ENCODE results near the gene B3GNT2.

Gene B3GNT2

GRCh38 chr2:62203459-62203858, 7.5 kb downstream of the B3GNT2 start:
- DNase-seq = no peak
- Histone ChIP-seq H3K18ac (ENCODE audit: low read length) (no peak overlapping the region), H2BK12ac (ENCODE audit: low read length) (no peak overlapping the region), H3K23ac (ENCODE audit: low read length) (no peak overlapping the region), H3K79me1 (ENCODE audit: low read length) (no peaks in the 10 kb centered on the region), H3K9ac (ENCODE audit: low read length) (no peak overlapping the region), H2AK5ac (ENCODE audit: low read length) (no peak overlapping the region), H4K8ac (ENCODE audit: low read depth, low read length) (no peak overlapping the region), H3K79me2 (ENCODE audit: control insufficient read depth, insufficient read depth, low read length, poor library complexity) (peaks cover 35% of the 10 kb centered on the region), H3K4me3 (ENCODE audit: low read depth, low read length) (no peak overlapping the region), H3K4me1 (ENCODE audit: control insufficient read depth in 1 of 2, insufficient read depth in 2 of 2, low read length in 2 of 2) (peaks cover 6 to 7% of the 10 kb centered on the region in 2 experiments), H4K12ac (ENCODE audit: low read depth, low read length) (no peak overlapping the region), H3K9me3 (ENCODE audit: insufficient read depth, low read depth, low read length) (no peaks in the 10 kb centered on the region), H3K36me3 (ENCODE audit: control insufficient read depth in 1 of 2, insufficient read depth in 2 of 2, low read length in 2 of 2) (no peaks in the 10 kb centered on the region), H3K27me3 (ENCODE audit: insufficient read depth, low read length) (no peaks in the 10 kb centered on the region), H3K14ac (ENCODE audit: low read length) (no peak overlapping the region), H3K4me2 (ENCODE audit: low read length) (no peak overlapping the region), H2AFZ (ENCODE audit: insufficient read depth, low read length, poor library complexity) (no peak overlapping the region), H3K4ac (ENCODE audit: low read depth, low read length) (peak overlapping the region; percentile 87), H2BK120ac (ENCODE audit: insufficient read depth, low read length, poor library complexity) (no peak overlapping the region), H3K27ac (ENCODE audit: low read depth, low read length) (no peak overlapping the region), H4K91ac (ENCODE audit: low read depth, low read length) (no peak overlapping the region), H2BK5ac (ENCODE audit: low read depth, low read length, poor library complexity) (no peak overlapping the region)
- no CpG with 5 or more reads among the region's 1 CpG for WGBS (ENCODE audit: extremely low coverage, insufficient coverage, insufficient read length)

GRCh38 chr2:62204998-62205496, 9.1 kb downstream of the B3GNT2 start:
- no peak overlapping the region for H3K9ac ChIP-seq (ENCODE audit: low read length)
- DNase-seq = no peak
- H3K4ac ChIP-seq (ENCODE audit: low read depth, low read length) = peak overlapping the region; percentile 71
- H2AFZ ChIP-seq (ENCODE audit: insufficient read depth, low read length, poor library complexity) = no peak overlapping the region
- H4K91ac ChIP-seq (ENCODE audit: low read depth, low read length) = no peak overlapping the region
- no peak overlapping the region for H2BK5ac ChIP-seq (ENCODE audit: low read depth, low read length, poor library complexity)
- H3K14ac ChIP-seq (ENCODE audit: low read length) = no peak overlapping the region
- H3K27ac ChIP-seq (ENCODE audit: low read depth, low read length) = no peak overlapping the region
- H3K79me2 ChIP-seq (ENCODE audit: control insufficient read depth, insufficient read depth, low read length, poor library complexity) = peaks cover 44% of the 10 kb centered on the region
- H3K79me1 ChIP-seq (ENCODE audit: low read length) = no peaks in the 10 kb centered on the region
- H3K4me3 ChIP-seq (ENCODE audit: low read depth, low read length) = no peak overlapping the region
- H3K4me2 ChIP-seq (ENCODE audit: low read length) = no peak overlapping the region
- no peak overlapping the region for H3K18ac ChIP-seq (ENCODE audit: low read length)
- no peak overlapping the region for H3K23ac ChIP-seq (ENCODE audit: low read length)
- H3K9me3 ChIP-seq (ENCODE audit: insufficient read depth, low read depth, low read length) = no peaks in the 10 kb centered on the region
- no peaks in the 10 kb centered on the region for H3K36me3 ChIP-seq (ENCODE audit: control insufficient read depth in 1 of 2, insufficient read depth in 2 of 2, low read length in 2 of 2)
- no peaks in the 10 kb centered on the region for H3K27me3 ChIP-seq (ENCODE audit: insufficient read depth, low read length)
- H2BK12ac ChIP-seq (ENCODE audit: low read length) = no peak overlapping the region
- no peak overlapping the region for H4K12ac ChIP-seq (ENCODE audit: low read depth, low read length)
- H4K8ac ChIP-seq (ENCODE audit: low read depth, low read length) = no peak overlapping the region
- H2BK120ac ChIP-seq (ENCODE audit: insufficient read depth, low read length, poor library complexity) = no peak overlapping the region
- no CpG with 5 or more reads among the region's 14 CpGs for WGBS (ENCODE audit: extremely low coverage, insufficient coverage, insufficient read length)
- no peak overlapping the region for H2AK5ac ChIP-seq (ENCODE audit: low read length)
- H3K4me1 ChIP-seq (ENCODE audit: control insufficient read depth in 1 of 2, insufficient read depth in 2 of 2, low read length in 2 of 2) = peaks cover 6 to 7% of the 10 kb centered on the region in 2 experiments

- no peaks in the 10 kb centered on the region for H3K36me3 ChIP-seq (ENCODE audit: control insufficient read depth in 1 of 2, insufficient read depth in 2 of 2, low read length in 2 of 2)
- no peak overlapping the region for H2BK12ac ChIP-seq (ENCODE audit: low read length)
- H3K9me3 ChIP-seq (ENCODE audit: insufficient read depth, low read depth, low read length) = no peaks in the 10 kb centered on the region
- no peak overlapping the region for H3K4me2 ChIP-seq (ENCODE audit: low read length)
- H3K4ac ChIP-seq (ENCODE audit: low read depth, low read length) = peak overlapping the region; percentile 25
- H2AFZ ChIP-seq (ENCODE audit: insufficient read depth, low read length, poor library complexity) = no peak overlapping the region
- H4K91ac ChIP-seq (ENCODE audit: low read depth, low read length) = no peak overlapping the region
- H3K9ac ChIP-seq (ENCODE audit: low read length) = no peak overlapping the region
- no peaks in the 10 kb centered on the region for H3K79me1 ChIP-seq (ENCODE audit: low read length)
- H2AK5ac ChIP-seq (ENCODE audit: low read length) = no peak overlapping the region
- no peak overlapping the region for H2BK120ac ChIP-seq (ENCODE audit: insufficient read depth, low read length, poor library complexity)
- no peak overlapping the region for H3K27ac ChIP-seq (ENCODE audit: low read depth, low read length)
- no peak overlapping the region for H3K18ac ChIP-seq (ENCODE audit: low read length)
- no peak overlapping the region for H2BK5ac ChIP-seq (ENCODE audit: low read depth, low read length, poor library complexity)
- H3K14ac ChIP-seq (ENCODE audit: low read length) = no peak overlapping the region
- no CpG with 5 or more reads among the region's 6 CpGs for whole genome bisulfite sequencing (ENCODE audit: extremely low coverage, insufficient coverage, insufficient read length)
- H3K4me1 ChIP-seq (ENCODE audit: control insufficient read depth in 1 of 2, insufficient read depth in 2 of 2, low read length in 2 of 2) = peaks cover 6 to 7% of the 10 kb centered on the region in 2 experiments
- no peak overlapping the region for H3K4me3 ChIP-seq (ENCODE audit: low read depth, low read length)
- H4K8ac ChIP-seq (ENCODE audit: low read depth, low read length) = no peak overlapping the region
- peaks cover 44% of the 10 kb centered on the region for H3K79me2 ChIP-seq (ENCODE audit: control insufficient read depth, insufficient read depth, low read length, poor library complexity)
- no peaks in the 10 kb centered on the region for H3K27me3 ChIP-seq (ENCODE audit: insufficient read depth, low read length)
- no peak for DNase-seq
- H4K12ac ChIP-seq (ENCODE audit: low read depth, low read length) = no peak overlapping the region
- H3K23ac ChIP-seq (ENCODE audit: low read length) = no peak overlapping the region
These were observed 9.6 kb downstream of the B3GNT2 start for GRCh38 chr2:62205554-62205953.

- Histone ChIP-seq H4K8ac (ENCODE audit: low read depth, low read length) (no peak overlapping the region), H3K14ac (ENCODE audit: low read length) (no peak overlapping the region), H3K4me1 (ENCODE audit: control insufficient read depth in 1 of 2, insufficient read depth in 2 of 2, low read length in 2 of 2) (peaks cover 6 to 7% of the 10 kb centered on the region in 2 experiments), H3K9me3 (ENCODE audit: insufficient read depth, low read depth, low read length) (no peaks in the 10 kb centered on the region), H4K91ac (ENCODE audit: low read depth, low read length) (no peak overlapping the region), H3K23ac (ENCODE audit: low read length) (no peak overlapping the region), H3K36me3 (ENCODE audit: control insufficient read depth in 1 of 2, insufficient read depth in 2 of 2, low read length in 2 of 2) (no peaks in the 10 kb centered on the region), H3K79me2 (ENCODE audit: control insufficient read depth, insufficient read depth, low read length, poor library complexity) (peaks cover 44% of the 10 kb centered on the region), H3K27ac (ENCODE audit: low read depth, low read length) (no peak overlapping the region), H3K4ac (ENCODE audit: low read depth, low read length) (peak overlapping the region; percentile 25), H3K79me1 (ENCODE audit: low read length) (no peaks in the 10 kb centered on the region), H3K9ac (ENCODE audit: low read length) (no peak overlapping the region), H2BK120ac (ENCODE audit: insufficient read depth, low read length, poor library complexity) (no peak overlapping the region), H3K18ac (ENCODE audit: low read length) (no peak overlapping the region), H3K4me3 (ENCODE audit: low read depth, low read length) (no peak overlapping the region), H3K4me2 (ENCODE audit: low read length) (no peak overlapping the region), H2BK5ac (ENCODE audit: low read depth, low read length, poor library complexity) (no peak overlapping the region), H2AK5ac (ENCODE audit: low read length) (no peak overlapping the region), H3K27me3 (ENCODE audit: insufficient read depth, low read length) (no peaks in the 10 kb centered on the region), H2AFZ (ENCODE audit: insufficient read depth, low read length, poor library complexity) (no peak overlapping the region), H2BK12ac (ENCODE audit: low read length) (no peak overlapping the region), H4K12ac (ENCODE audit: low read depth, low read length) (no peak overlapping the region)
- DNase-seq = no peak
- no CpG with 5 or more reads among the region's 5 CpGs for WGBS (ENCODE audit: extremely low coverage, insufficient coverage, insufficient read length)
These were observed 10.1 kb downstream of the B3GNT2 start for GRCh38 chr2:62206024-62206423.
